ENCODE measurements around the gene DNAI2. TPM values are rescaled to one million over a fixed set of nuclear protein-coding genes. Genes with fewer than 3 reads are reported as not detected.

The DNAI2 gene
- total RNA-seq, 2 experiments from 2014 or later: 0.35 to 1.3 TPM

DNA sequence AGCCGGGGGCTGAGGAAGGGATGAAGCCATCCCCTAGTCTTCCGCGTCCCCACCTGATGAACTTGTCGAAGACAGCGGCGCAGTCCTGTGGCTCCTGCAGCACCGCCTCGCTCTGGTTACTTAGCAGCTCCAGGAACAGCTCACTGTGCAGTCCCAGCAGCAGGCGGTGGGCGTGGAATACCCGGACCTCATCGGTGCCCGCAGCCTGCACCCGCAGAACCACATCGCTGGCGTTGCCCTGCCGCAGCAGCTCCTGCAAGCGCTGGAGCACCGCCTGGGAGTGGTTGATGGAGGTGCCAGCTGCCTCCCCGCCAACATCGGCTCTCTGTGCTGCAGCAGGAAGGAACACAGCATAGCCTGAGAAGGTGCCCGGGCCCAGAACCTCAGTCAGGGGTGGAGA lies 85.9 kb downstream of the DNAI2 start:
- DNase-seq: no peak
- Mint-ChIP-seq H3K27me3 (peaks cover 46% of the 10 kb centered on the region), H3K36me3 (no peaks in the 10 kb centered on the region), H3K4me3 (no peak overlapping the region), H3K9me3 (ENCODE audit: low read depth) (no peaks in the 10 kb centered on the region), H3K27ac (no peak overlapping the region), H3K4me1 (peaks cover 4% of the 10 kb centered on the region)
- ATAC-seq: no peak
- CTCF ChIA-PET: interaction anchor here (1.2 to 6.6 kb wide), 9 partner anchors 8 to 147 kb away, joined by 3 to 50 read pairs (median 5); partner anchors contain the start of genes GPR142 and TTYH2

DNA sequence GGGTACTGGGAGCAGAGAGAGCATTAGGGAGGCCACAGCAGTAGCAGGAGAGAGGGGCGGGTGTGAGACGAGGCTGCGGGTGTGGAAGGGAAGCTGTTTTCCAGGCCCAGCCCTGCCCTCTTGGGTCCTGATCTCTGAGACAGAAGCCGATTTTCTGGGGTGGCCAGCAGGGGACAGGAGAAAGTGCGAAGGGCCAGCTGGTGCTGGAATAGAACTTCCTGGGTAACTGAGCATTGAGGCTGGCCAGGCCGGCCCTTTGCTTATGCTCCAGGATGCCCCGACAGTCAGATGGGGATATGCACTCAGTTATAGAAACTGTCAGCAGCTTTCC lies 86.8 kb downstream of the DNAI2 start:
- Mint-ChIP-seq H3K4me3 (no peak overlapping the region), H3K4me1 (peaks cover 4% of the 10 kb centered on the region), H3K36me3 (no peaks in the 10 kb centered on the region), H3K27me3 (peaks cover 37% of the 10 kb centered on the region), H3K9me3 (ENCODE audit: low read depth) (no peaks in the 10 kb centered on the region), H3K27ac (no peak overlapping the region)
- ATAC-seq: no peak
- CTCF ChIA-PET: interaction anchor here (0.5 to 4.1 kb wide), 14 partner anchors 8 to 1129 kb away, joined by 3 to 36 read pairs (median 5); partner anchors contain the start of gene TTYH2
- DNase-seq: no peak

DNA sequence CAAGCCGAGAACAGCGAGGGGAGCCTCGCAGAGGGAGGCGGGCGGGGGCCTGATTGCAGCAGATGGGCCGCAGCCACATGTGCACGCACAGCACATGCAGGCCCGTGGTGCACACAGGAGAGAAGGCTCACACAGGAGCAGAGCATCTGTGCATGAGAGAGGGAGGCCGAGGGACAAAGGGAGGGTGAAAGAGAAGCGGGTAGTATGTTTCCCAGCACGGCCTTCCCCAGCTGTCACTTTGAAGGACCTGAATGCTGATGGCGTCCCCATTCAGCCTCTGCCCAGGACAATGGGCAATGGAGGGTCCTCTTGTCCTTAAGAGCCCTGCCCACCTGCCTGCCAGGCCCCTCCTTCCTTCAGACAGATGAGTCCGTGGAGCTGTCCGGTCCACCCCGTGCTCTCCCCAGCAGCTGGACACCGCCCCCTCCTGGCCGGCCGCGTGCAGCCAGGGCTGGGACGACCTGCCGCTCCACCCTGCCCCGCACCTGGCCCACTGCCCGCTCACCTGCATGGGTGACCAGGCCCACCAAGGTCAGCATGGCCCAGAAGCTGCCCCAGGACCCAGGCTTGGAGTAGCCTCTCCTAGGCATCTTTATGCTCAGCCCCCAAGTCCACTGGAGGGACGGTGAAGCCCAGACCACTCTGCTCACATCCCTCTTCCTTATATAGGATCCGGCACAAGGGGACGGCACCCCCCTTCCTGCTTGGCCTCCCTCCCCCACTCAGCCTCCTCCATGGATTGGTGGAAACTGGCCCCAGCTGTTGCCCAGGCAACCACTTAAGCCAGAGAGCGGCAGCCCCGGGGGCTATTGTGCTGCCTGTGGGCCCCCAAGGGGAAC lies 87.4 kb downstream of the DNAI2 start, which contains the start of gene BTBD17:
Gene BTBD17, minus strand, starts transcription at position 639 of the 839 bp plus-strand sequence. Its CDS starts 49 bp downstream, at position 590.
- Mint-ChIP-seq H3K27ac (no peak within 1 kb of the TSS), H3K27me3 (peaks cover 32% of the 10 kb centered on the region), H3K9me3 (ENCODE audit: low read depth) (no peaks in the 10 kb centered on the region), H3K36me3 (no peaks in the 10 kb centered on the region), H3K4me3 (no peak within 1 kb of the TSS), H3K4me1 (peaks cover 3% of the 10 kb centered on the region)
- CTCF ChIA-PET: interaction anchor here (0.9 to 4.1 kb wide), 17 partner anchors 8 to 153 kb away, joined by 3 to 36 read pairs (median 5); partner anchors contain the start of genes KIF19 and TTYH2
- DNase-seq (peak; percentile 61), ATAC-seq (peak; percentile 69)

DNA sequence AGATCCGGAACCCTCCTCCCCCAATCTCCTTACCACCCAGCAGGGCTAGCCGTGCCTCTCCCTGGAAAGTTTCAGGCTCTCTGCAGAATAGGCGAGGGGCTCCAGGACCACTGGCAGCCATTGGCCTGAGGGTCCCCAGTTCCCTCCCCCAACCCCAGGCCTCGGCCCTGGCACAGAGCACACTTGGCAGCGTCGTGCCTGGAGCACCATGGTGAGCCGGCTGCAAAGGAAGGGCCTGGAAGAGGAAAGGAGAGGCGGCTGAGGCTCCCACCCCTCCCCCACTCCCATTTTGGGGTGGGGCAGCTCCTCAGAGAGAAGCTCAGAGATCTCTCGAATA lies 88.0 kb downstream of the DNAI2 start:
- Mint-ChIP-seq H3K27me3 (peaks cover 29% of the 10 kb centered on the region), H3K36me3 (no peaks in the 10 kb centered on the region), H3K9me3 (ENCODE audit: low read depth) (no peaks in the 10 kb centered on the region), H3K27ac (no peak overlapping the region), H3K4me3 (no peak overlapping the region), H3K4me1 (peaks cover 2% of the 10 kb centered on the region)
- DNase-seq (no peak), ATAC-seq (no peak)
- CTCF ChIA-PET: interaction anchor here (0.9 to 4.1 kb wide), 14 partner anchors 7 to 153 kb away, joined by 3 to 36 read pairs (median 6); partner anchors contain the start of gene KIF19

DNA sequence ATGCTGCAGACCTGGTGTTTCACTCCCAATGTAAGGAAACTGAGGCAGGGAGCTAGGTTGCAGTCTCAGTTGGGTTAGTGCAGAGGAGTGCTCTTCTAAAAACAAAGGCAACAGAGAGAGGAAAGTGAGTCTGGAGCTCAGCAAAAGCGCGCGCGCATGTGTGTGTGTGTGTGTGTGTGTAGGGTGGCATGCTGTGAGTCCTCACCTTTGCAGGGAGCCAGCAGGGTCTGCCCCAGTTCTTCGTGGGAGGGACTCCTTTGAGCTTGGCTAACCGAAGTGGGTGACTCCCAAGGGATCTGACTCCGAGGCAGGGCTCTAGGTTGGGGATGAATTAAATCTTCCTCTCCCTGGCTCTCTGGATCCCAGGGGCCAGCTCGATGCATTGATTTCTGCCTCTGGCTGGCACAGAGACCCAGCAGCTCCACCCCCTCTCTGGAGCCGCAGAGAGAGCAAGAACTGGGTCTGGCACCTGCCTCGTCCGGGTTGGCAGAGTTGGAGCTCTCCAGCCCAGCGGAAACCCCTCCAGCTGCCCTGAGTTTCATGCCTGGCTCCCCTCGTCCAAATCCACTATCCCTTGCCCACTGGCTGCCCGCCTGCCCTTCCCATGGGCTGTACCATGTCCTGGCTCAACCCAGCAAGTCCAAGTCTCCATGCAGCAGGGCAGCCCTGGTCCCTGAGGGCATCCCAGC lies 88.9 kb downstream of the DNAI2 start:
- CTCF ChIA-PET: interaction anchor here (1.1 to 4.1 kb wide), 8 partner anchors 11 to 154 kb away, joined by 3 to 36 read pairs (median 6); partner anchors contain the start of gene KIF19
- no peak for ATAC-seq
- no peaks in the 10 kb centered on the region for H3K4me1 Mint-ChIP-seq

More for the DNA sequence above, 88.9 kb downstream of the DNAI2 start:
- Mint-ChIP-seq H3K9me3 (ENCODE audit: low read depth) (no peaks in the 10 kb centered on the region), H3K36me3 (no peaks in the 10 kb centered on the region), H3K4me3 (no peak overlapping the region), H3K27ac (no peak overlapping the region), H3K27me3 (peaks cover 22% of the 10 kb centered on the region)
- no peak for DNase-seq

Other genes starting within 250 kb of the DNAI2 start
- gene RPL38, start 70.6 kb upstream of the DNAI2 start, total RNA-seq: 100 to 1,000 TPM; 921 to 988 TPM
- 10 to 100 TPM in 1 of 2 experiments, 1 to 10 TPM in 1; 7.1 to 12.8 TPM for gene TTYH2, start 60.7 kb upstream of the DNAI2 start, total RNA-seq
- 1 to 10 TPM in 1 of 2 experiments, under 1 TPM in 1; 0.42 to 1.6 TPM for gene KIF19, start 52.0 kb downstream of the DNAI2 start, total RNA-seq
- not detected for gene BTBD17, start 87.6 kb downstream of the DNAI2 start, total RNA-seq
- gene GPR142, start 93.3 kb downstream of the DNAI2 start, total RNA-seq: not detected
- gene GPRC5C, start 157.9 kb downstream of the DNAI2 start, total RNA-seq: not detected
- 10 to 100 TPM in 1 of 2 experiments, 1 to 10 TPM in 1; 2.0 to 15.8 TPM for gene CD300A, start 192.4 kb downstream of the DNAI2 start, total RNA-seq